Measurements from ENCODE around the gene KCP.

GRCh38 chr7:128890306-128891109, 20.0 kb downstream of the KCP start:
- TF ChIP-seq GATA2 (IDR thresholded peaks at IDR 0.05; ENCODE audit: low read depth, low read length) (no peak), GATA3 (IDR thresholded peaks at IDR 0.05; ENCODE audit: low read depth, low read length) (no peak)
